ENCODE data around the gene AMHR2.
"Not testable (repeated sequence)": the region's sequence is repeated elsewhere in the genome, so short reads cannot be mapped to it uniquely, and the experiment has no call there.

The AMHR2 gene

GRCh38 chr12:53414756-53415417 is 8.8 kb upstream of the AMHR2 start:
- DNase-seq (ENCODE audit: low spot score), result no peak

GRCh38 chr12:53415752-53416389 is 7.8 kb upstream of the AMHR2 start:
- not testable (repeated sequence) for DNase-seq (ENCODE audit: low spot score)

- DNase-seq (ENCODE audit: low spot score), result not testable (repeated sequence)
These were observed 6.3 kb upstream of the AMHR2 start for GRCh38 chr12:53417291-53417816.

GRCh38 chr12:53418221-53418620 is 5.4 kb upstream of the AMHR2 start:
- no peak for DNase-seq (ENCODE audit: low spot score)

GRCh38 chr12:53419756-53420155 is 3.9 kb upstream of the AMHR2 start:
- DNase-seq (ENCODE audit: low spot score), result no peak

GRCh38 chr12:53422247-53422646 is 1.4 kb upstream of the AMHR2 start:
- DNase-seq (ENCODE audit: low spot score), result not testable (repeated sequence)

- DNase-seq (ENCODE audit: low spot score), result no peak
These were observed 1.2 kb downstream of the AMHR2 start for GRCh38 chr12:53424626-53425514.

GRCh38 chr12:53425515-53426150 is 2.0 kb downstream of the AMHR2 start:
- DNase-seq (ENCODE audit: low spot score), result no peak

- DNase-seq (ENCODE audit: low spot score), result no peak
These were observed 4.4 kb downstream of the AMHR2 start for GRCh38 chr12:53427905-53428594.

- no peak for DNase-seq (ENCODE audit: low spot score)
These were observed 5.1 kb downstream of the AMHR2 start for GRCh38 chr12:53428741-53429140.

- no peak for DNase-seq (ENCODE audit: low spot score)
These were observed 6.5 kb downstream of the AMHR2 start for GRCh38 chr12:53430116-53430515.

- no peak for DNase-seq (ENCODE audit: low spot score)
These were observed 7.5 kb downstream of the AMHR2 start for GRCh38 chr12:53431187-53431586.

GRCh38 chr12:53435326-53435725 is 11.7 kb downstream of the AMHR2 start:
- not testable (repeated sequence) for DNase-seq (ENCODE audit: low spot score)

- DNase-seq (ENCODE audit: low spot score), result not testable (repeated sequence)
These were observed 15.9 kb downstream of the AMHR2 start for GRCh38 chr12:53439582-53439981.

- peak; percentile 95 for DNase-seq (ENCODE audit: low spot score)
These were observed 17.6 kb downstream of the AMHR2 start, which contains the start of gene PRR13 for GRCh38 chr12:53441040-53441833. PRR13 (plus strand) TSS chr12:53441734; CDS start chr12:53442715, 981 bp downstream.

GRCh38 chr12:53443955-53444354 is 20.3 kb downstream of the AMHR2 start:
- DNase-seq (ENCODE audit: low spot score), result no peak

- DNase-seq (ENCODE audit: low spot score), result not testable (repeated sequence)
These were observed 21.1 kb downstream of the AMHR2 start for GRCh38 chr12:53444593-53445325.

GRCh38 chr12:53450936-53451335 is 27.3 kb downstream of the AMHR2 start:
- no peak for DNase-seq (ENCODE audit: low spot score)

GRCh38 chr12:53451661-53452158 is 28.1 kb downstream of the AMHR2 start, which contains the start of gene PCBP2:
PCBP2 (plus strand) TSS chr12:53452102; CDS start chr12:53454801, 2,699 bp downstream.
- peak; percentile 95 for DNase-seq (ENCODE audit: low spot score)
